ENCODE data around the gene THAP12.
"Not testable (repeated sequence)": the region's sequence is repeated elsewhere in the genome, so short reads cannot be mapped to it uniquely, and the experiment has no call there.

The THAP12 gene, protein sequence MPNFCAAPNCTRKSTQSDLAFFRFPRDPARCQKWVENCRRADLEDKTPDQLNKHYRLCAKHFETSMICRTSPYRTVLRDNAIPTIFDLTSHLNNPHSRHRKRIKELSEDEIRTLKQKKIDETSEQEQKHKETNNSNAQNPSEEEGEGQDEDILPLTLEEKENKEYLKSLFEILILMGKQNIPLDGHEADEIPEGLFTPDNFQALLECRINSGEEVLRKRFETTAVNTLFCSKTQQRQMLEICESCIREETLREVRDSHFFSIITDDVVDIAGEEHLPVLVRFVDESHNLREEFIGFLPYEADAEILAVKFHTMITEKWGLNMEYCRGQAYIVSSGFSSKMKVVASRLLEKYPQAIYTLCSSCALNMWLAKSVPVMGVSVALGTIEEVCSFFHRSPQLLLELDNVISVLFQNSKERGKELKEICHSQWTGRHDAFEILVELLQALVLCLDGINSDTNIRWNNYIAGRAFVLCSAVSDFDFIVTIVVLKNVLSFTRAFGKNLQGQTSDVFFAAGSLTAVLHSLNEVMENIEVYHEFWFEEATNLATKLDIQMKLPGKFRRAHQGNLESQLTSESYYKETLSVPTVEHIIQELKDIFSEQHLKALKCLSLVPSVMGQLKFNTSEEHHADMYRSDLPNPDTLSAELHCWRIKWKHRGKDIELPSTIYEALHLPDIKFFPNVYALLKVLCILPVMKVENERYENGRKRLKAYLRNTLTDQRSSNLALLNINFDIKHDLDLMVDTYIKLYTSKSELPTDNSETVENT

GRCh38 chr11:76380977-76381719, at the start of gene THAP12, which contains the start of gene GVQW3:
THAP12 (minus strand) TSS chr11:76381132; CDS start chr11:76380836, 296 bp downstream.
GVQW3 (plus strand) TSS chr11:76381323; CDS start chr11:76381829, 506 bp downstream.
- DNase-seq (ENCODE audit: low read depth), result peak; percentile 92

GRCh38 chr11:76426660-76427059, 45.7 kb upstream of the THAP12 start:
- DNase-seq (ENCODE audit: low read depth), result no peak

DNA sequence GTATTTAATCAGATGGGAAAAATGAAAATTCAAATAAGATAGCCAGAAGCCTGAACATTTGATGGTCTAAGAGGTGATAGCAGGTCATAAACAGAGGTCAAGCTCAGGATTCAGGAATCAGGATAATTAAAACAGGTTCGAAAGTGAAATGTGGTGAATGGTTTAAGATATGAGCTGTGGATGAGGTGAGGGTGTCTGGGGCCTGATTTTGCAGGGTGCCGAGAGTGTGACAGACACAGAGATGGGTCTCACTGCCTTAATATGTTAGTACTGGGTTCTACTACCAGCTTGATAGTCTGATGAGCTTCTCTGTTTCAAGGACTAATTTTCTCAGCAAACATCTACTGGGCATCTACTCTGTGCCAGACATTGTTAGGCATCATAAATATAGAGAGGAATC, 44.0 kb upstream of the THAP12 start:
- no peak for DNase-seq (ENCODE audit: low read depth)

DNA sequence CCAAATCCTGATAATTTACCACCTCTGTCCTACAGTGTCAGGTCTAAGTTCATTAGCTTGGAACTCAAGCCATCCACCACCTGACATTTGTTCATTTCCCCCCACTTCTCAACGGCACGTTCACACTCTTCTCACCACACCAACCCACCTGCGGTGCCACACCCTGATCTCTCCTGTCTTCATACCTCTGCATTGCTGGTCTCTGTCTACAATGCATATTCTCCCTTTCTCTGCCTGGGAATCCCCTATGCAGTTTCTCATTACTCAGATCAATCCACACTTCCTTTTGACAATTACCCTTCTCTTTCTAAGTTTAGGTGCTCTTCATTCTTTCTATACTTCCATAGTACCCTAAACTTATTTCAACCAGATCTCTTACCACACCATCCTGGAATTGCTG, 43.4 kb upstream of the THAP12 start:
- DNase-seq (ENCODE audit: low read depth), result no peak

DNA sequence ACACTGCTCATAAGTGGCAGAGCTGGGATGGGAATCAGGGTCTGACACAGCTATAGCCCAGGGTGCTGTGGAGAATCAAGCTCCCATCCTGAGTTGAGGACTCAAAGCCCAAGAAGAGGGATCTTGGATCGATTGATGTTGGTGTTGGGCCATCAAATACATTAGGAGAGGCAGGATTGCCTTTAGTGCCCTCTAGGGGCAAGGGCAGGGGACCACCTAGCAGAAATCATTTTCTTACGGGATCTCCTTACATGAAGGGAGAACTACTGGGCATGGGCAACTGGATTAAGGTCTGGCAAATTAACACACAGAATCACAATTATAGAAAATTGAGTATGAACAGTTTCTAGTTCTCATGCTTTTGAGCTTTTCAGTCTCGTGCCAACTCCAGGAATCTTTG, 39.0 kb upstream of the THAP12 start:
- no peak for DNase-seq (ENCODE audit: low read depth)

DNA sequence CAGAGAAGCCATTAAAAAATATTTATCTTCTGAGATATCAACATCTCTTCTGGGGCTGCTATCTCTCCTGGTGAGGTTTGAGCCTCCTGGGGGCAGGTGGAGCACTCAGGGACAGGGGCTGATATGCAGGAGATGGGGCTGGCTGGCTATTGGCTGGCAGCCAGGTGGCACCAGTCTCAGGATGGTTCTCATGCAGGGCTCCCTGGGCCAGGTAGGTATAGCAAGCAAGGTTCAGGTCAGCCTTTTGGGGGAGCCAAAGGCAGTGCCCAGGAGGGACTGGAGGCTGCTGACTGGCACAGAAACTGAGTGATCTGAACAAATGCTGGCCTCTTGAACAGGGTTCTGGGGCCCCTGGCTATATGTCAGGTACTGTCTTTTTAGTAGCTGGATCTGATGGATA, 34.1 kb upstream of the THAP12 start:
- no peak for DNase-seq (ENCODE audit: low read depth)

- DNase-seq (ENCODE audit: low read depth), result no peak
Measured at GRCh38 chr11:76410851-76411357, 30.0 kb upstream of the THAP12 start.

- no peak for DNase-seq (ENCODE audit: low read depth)
Measured at GRCh38 chr11:76408171-76408965, 27.4 kb upstream of the THAP12 start.

DNA sequence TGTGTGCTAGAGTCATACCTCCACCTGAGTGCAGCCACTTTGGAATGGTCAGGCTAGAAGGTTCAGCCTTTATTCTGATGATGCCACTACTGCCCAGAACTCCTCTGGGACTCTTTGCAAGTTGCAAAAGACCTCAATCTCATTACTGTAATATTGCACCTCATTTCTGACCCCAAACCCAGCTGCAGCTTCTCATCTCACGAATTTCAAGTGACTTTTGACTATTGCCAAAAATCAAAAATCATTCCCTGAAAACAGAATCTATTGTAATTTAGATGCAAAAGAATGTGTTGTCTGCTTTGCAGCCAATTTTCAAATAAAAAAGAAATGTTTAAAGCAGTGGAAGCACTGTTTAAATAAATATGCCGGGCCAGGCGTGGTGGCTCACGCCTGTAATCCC, 25.4 kb upstream of the THAP12 start:
- DNase-seq (ENCODE audit: low read depth), result no peak

DNA sequence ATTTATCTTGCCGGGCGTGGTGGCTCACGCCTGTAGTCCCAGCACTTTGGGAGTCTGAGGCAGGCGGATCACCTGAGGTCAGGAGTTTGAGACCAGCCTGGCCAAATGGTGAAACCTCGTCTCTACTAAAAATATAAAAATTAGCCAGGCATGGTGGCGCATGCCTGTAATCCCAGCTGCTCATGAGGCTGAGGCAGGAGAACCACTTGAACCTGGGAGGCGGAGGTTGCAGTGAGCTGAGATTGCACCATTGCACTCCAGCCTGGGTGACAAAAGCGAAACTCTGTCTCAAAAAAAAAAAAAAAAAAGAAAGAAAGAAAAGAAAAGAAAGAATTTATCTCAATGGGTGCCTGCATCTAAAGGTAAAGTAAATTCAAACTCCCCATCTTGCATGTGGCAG, 20.6 kb upstream of the THAP12 start:
- not testable (repeated sequence) for DNase-seq (ENCODE audit: low read depth)

DNA sequence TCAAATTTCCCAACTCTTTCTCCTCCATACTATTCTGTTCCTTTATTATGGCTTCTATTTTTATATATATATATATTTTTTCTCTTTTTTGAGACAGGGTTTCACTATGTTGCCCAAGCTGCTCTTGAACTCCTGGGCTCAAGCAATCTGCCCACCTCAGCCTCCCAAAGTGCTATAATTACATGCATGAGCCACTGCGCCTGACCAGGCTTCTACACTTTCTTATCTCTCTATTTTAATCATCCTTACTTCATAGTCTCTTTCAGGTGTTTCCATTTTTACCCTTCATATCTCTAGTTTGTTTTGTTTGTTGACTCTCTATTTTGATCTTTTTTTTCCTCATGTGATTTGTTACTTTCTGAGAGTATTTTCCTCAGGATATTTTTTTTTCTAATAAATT, 20.0 kb upstream of the THAP12 start:
- DNase-seq (ENCODE audit: low read depth), result no peak

- DNase-seq (ENCODE audit: low read depth), result no peak
Measured at GRCh38 chr11:76397383-76397782, 16.5 kb upstream of the THAP12 start.

GRCh38 chr11:76395296-76395695, 14.4 kb upstream of the THAP12 start:
- DNase-seq (ENCODE audit: low read depth), result no peak

- DNase-seq (ENCODE audit: low read depth), result no peak
Measured at GRCh38 chr11:76394411-76394810, 13.5 kb upstream of the THAP12 start.

DNA sequence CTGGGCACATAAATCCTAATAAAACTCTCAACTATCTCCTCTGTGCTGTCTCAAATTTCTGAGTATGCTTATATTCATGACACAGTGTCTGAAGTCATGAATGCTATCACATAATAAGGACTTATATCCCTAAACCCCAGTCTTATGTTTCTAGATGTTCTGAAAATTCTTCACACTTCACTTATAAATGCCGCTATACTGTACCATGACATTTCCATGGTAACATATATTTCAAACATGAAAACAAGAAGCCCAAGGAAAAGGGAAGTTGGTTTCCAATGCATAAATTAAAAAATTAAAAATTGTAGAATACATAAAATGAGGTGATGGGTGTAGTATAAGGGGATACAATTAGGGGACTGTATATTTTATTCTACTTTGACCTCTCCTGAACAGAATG, 11.9 kb upstream of the THAP12 start:
- DNase-seq (ENCODE audit: low read depth), result no peak

DNA sequence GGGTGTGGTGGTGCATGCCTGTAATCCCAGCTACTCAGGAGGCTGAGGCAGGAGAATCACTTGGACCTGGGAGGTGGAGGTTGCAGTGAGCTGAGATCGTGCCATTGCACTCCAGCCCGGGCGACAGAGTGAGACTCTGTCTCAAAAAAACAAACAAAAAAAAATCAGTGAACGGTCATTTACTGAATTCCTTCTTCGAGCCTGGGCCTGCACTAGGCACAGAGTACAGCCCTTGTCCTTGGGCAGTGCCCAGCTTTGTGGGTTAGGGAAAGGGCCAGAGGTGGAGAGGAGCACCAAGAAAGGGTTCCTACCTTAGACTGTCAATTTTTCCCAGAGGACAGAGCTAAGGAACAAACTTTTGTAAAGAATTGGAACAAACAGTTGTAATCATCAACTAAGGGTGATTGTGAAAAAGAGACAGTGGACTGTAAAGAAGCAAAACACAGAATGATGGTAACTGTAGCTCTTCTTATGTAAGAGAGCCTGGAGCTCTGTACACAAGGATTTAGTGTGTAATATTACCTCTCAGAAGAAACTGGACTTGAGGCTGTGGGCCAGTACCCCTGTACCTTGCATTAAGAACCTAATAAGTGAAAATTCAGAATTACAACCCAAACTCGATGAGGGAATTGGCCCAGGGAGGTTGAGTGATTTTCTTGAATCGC, 11.0 kb upstream of the THAP12 start:
- no peak for DNase-seq (ENCODE audit: low read depth)

DNA sequence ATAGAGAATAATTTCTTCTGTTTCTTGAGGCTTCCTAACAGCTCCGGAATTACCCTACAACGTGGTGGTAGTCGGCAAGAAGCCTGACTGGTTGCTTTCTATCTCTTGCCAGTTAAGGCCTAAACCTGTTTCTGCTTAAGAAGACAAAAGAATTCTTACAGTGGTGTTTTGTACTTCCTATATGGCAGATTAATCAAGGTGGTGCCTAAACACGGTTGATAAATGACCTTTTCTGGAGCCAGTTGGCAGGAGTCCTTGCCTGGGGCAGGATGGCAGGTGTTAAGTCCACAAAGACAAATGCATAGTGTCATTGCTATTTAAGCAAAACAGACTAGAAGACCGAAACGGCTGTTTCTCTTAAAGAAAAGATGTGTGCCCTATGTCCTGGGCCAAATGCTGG, 10.1 kb upstream of the THAP12 start:
- DNase-seq (ENCODE audit: low read depth), result no peak

DNA sequence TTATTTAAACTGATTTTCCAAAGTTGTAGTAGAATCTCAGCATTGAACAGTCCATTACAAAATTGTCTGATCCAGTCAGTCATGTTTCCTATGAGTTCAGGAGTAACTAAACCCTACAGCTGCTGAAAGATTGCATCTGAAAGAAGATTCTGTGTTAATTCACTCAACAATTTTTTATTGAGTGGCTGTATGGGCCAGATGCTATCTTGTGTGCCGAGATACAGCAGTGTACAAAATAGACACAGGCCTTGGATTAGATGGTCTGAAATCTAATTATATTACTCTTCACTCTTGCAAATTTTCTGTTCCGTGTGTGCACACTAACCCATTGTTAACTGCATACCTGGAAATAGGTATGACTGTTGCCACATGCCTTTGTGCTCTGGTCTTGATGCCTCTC, 7.5 kb upstream of the THAP12 start:
- no peak for DNase-seq (ENCODE audit: low read depth)

DNA sequence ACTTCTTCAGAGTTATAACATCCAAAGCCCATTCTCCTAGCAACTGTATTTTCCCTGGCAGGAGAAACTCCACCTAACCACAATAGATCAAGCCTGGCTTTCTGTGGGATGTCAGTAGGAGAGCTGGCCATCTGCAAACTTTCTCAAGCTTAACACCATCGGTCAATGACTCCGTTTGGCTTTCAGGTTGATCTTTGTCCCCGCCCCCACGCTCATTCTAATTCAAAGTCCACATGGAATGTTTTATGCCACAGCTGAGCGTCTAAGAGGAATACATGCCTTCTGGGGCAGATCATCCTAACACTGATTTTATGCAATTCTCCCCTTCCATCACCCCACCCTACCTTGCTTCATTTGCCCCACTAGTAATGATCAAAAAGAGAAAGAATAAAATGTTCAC, 5.0 kb upstream of the THAP12 start:
- no peak for DNase-seq (ENCODE audit: low read depth)

- DNase-seq (ENCODE audit: low read depth), result no peak
Measured at GRCh38 chr11:76382209-76382608, 1.3 kb upstream of the THAP12 start.
